Stimulated activated CD4-positive, alpha-beta T cell treated with anti-CD3 and anti-CD28 coated beads, Interleukin-2, amount 100 ng/mL, for 4 hours (primary cell): ENCODE data around the gene LINC01488.

Experiments
- DNase-seq: peaks from one replicate; pipeline ENCODE4 v3.0.0-alpha.2; 2020; ENCODE audit warnings: low read depth

The LINC01488 gene

GRCh38 chr11:69493931-69494821, 12.7 kb downstream of the LINC01488 start:
- DNase-seq = no peak

DNA sequence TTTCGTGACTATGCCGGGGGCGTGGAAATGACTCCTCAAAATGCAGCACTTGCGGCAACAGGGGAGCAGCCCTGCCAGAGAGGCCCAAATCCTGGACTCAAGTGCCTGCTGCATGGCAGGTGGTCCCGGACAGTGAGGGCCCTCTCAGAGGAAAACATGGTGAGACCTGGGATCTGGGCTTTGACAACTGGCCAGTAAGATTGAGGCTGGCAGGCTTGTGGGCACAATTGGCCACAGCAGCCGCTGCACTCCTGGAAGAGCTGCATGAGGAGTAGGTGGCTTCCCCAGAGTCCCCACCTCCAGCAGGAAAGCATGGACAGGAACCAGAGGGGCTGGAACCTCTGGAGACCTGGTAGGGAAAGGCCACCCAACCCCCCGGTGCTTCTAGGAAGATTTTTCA, 13.4 kb downstream of the LINC01488 start:
- no peak for DNase-seq

DNA sequence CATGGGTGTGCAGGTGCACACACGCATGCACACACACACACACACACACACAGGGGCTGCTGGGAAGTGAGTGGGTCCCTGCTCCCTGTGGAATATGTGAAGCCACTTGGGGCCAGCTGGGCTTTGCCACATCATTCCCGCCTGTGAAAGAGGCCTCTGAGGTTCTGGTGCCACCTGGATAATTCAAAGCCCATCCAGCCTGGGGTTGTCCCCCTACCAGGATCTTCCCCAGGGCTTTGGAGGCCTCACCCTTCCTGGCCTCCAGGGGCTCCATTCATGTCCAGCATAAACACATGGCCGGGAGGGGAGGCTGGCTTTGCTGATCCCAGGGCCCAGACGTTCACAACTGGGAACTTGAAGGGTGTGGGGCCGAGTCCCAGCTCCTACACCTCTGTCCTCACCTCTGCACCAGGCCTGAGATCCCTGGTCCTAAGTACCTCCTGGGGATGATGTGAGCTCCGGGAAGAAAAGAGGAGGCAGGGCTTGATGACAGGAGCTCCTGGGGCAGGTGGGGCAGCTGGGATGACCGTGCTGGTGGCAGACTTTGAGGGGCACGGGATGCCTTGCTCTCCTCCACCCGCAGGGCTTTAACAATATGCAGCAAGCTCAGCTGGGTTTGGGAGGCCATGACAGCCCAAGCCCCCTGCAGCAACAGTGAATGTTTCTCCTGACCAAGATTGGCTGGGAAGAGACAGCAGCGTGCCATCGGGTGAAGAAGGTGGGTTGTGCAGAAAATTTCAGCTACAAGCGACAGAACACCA, 14.2 kb downstream of the LINC01488 start:
- no peak for DNase-seq

DNA sequence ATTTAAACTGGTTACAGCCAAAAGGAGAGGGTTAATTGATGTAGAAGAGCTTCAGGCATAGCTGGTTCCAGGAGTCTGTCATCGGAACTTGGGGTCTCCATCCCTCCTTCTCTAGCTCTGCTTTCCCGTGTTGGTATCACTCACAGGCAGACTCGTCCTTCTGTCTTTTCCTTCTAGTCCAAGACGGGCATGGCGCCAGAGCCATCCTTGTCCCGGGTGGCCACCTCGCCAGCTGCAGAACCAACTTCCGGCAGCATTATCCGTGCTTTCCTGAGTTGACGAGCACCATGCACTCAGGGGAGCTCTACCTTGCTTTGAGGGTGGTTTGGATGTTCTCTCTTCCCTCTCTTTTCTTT, 14.7 kb downstream of the LINC01488 start:
- no peak for DNase-seq

GRCh38 chr11:69496631-69497220, 15.3 kb downstream of the LINC01488 start:
- DNase-seq = no peak

DNA sequence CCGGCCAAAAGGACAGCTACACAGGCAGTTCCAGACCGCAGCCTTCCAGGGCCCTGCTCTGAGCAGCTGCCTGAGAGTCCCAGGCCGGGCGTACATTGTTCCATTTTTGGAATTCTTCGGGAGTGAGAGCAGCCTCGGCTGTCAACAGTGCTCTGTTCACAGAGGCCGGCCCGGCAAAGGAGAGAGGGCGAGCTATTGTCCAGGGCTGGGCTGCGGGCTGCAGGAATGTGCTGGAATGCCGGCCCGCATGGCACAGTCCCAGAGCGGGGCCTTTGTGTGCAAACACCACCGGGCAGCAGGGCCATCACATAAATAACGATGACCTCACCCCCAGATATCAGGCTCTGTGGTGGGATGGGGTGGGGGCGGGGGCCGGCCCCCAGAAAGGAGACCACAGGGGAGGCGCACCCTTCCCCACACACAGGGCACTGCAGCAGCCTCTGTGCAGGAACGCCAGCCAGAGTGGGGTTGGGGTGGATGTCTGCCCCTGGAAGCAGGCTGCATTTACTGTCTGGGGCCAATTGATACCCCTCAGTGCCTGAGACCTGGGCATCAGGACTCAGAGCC, 15.8 kb downstream of the LINC01488 start:
- DNase-seq = no peak

DNA sequence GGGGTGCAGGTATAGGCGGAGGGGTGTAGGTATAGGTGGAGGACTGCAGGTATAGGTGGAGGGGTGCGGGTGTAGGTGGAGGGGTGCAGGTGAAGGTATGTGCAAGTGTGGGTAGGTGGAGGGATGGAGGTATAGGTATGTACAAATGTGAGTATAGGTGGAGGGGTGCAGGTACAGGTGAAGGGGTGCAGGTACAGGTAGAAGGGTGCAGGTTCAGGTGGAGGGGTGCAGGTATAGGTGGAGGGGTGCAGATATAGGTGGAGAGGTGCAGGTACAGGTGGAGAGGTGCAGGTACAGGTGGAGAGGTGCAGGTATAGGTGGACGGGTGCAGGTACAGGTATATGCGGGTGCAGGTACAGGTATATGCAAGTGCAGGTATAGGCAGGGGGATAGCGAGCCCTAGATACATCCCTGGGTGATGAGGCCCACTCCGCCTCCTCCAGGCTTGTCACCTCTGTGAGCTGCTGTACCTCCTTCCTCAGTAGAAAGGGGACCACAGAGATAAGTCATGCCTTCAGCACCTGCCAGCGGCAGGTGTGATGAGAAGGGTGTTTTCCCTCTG, 17.2 kb downstream of the LINC01488 start:
- DNase-seq = no peak

- DNase-seq = no peak
These were observed 17.9 kb downstream of the LINC01488 start for GRCh38 chr11:69499186-69499917.

DNA sequence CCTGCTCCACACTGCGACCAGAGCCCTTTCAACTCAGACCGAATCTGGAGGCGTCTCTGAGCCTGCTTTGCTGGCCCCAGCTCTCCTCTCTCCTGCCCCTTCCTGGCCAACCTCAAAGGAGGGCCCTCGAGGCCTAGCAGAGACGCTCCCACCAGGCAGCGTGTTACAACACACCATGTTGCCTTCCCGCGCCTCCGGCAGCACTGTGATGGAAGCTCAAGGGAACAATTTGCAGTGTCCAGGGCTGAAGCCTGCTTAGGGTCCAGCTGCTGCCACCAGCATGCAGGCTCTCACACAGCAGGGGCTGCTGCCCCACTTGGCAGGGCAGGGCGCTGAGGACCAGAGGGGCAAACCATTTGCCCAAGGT, 18.4 kb downstream of the LINC01488 start:
- no peak for DNase-seq

- no peak for DNase-seq
These were observed 19.0 kb downstream of the LINC01488 start for GRCh38 chr11:69500285-69501120.

DNA sequence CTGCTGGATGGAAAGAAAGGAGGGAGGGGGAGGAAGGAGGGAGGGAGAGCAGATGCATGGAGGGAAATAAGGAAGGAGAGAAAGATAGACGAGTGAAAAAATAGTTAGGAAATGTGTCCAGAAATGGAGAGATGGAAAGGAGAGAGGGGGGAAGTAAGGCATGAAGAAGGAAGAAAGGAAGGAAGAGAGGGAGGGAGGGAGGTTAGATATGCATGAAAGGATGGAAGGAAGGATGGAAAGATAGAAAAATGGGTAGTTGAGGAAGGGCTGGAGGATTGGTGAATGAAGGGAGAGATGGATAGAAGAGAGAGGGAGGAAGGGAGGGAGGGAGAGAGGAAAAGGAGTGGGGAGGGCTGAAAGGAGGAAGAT, 19.6 kb downstream of the LINC01488 start:
- no peak for DNase-seq

- no peak for DNase-seq
These were observed 20.7 kb downstream of the LINC01488 start for GRCh38 chr11:69501891-69502860.

DNA sequence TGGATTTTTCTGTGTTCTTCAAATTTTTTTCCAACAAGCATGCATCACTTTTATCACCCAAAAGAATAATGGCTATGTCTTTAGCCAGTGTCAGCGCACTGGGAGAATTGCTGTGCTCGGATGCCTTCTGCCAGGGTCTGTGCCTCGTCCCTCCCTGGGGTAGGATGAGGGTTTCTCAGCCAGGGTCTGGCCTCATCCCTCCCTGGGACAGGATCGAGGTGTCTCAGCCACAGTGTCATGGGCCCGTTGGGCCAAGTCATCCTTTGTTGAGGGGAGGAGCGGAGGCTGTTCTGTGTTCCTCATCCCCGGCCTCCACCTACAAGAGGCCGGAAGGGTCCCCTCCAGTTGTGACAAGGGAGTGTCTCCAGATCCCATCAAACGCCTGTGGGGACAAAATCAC, 22.7 kb downstream of the LINC01488 start:
- DNase-seq = no peak

DNA sequence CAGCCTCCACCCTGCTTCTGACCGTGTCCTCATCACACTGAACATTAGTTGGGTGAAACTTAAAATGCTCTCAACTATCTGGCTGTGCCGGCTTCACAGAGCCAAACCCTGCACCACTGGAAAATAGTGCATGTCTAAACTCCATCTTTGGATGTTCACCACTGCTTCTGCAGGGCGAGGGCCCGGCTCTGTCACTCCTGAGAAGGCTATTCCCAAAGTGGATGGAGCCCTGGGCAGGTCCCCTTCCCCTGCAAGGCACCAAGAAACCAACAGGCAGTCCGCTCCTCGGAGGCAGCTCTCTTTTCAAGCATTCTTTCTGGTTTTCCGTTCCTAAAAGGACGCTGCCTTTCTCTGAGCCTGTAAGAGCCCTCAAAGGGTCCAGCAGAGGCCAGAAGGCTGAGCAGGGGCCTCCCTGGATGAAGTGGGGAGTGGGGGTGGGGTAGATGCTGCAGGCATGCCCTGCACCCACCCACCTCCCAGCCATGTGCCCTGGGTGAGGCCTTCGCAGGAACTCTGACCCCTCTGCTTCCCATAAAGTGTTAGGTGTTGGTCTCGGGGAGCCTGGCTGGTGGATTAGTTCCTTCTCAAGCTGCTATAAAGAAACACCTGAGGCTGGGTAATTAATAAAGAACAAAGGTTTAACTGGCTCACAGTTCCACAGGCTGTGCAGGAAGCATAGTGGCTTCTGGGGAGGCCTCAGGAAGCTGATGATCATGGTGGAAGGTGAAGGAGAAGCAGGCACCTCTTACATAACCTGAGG, 23.3 kb downstream of the LINC01488 start:
- no peak for DNase-seq

- DNase-seq = no peak
These were observed 27.5 kb downstream of the LINC01488 start for GRCh38 chr11:69508974-69509373.

DNA sequence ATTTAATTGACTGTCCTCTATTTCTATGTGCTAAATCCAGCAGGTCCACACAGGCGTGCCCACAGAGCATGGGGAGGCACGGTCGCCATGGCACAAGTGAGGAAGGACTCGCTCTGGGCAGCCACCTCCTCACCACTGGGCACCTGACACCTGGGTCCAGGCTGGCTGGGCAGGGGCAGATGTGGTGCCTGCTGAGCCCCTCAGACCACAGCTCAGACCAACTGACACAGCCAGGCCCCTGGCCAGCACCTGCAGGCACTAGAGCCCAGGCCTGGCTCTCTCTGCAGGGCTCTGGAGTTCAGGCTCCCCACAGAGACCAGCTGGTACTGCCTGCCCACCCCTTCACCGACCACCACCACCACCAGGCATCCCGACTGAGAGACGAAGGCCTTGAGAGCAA, 27.9 kb downstream of the LINC01488 start:
- no peak for DNase-seq

- DNase-seq = no peak
These were observed 28.5 kb downstream of the LINC01488 start for GRCh38 chr11:69509846-69510390.
